ENCODE measurements around the gene CHAF1B.
"Not testable (repeated sequence)": the region's sequence is repeated elsewhere in the genome, so short reads cannot be mapped to it uniquely, and the experiment has no call there.

CHAF1B gene

DNA sequence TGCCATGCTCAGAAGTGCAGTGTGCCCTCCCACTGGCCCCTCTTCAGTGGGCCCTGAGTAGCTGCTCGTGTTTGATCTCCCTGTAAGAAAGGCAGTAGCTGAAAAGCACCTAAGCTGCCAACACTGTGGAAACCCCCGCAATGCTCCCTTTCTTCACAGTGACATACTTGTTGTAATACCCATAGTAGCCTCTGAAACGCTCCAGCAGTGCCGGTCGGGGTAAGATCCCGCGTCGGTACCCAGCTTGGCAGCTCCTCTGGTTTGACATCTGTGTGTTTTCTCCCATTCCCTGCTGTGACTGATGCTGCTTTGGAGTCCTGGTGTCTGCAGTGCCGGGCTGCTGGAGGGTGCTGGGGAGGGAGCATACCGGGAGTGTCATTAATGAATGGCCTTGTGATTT, 3.6 kb downstream of the CHAF1B start:
- no peak for DNase-seq (ENCODE audit: low read depth)

DNA sequence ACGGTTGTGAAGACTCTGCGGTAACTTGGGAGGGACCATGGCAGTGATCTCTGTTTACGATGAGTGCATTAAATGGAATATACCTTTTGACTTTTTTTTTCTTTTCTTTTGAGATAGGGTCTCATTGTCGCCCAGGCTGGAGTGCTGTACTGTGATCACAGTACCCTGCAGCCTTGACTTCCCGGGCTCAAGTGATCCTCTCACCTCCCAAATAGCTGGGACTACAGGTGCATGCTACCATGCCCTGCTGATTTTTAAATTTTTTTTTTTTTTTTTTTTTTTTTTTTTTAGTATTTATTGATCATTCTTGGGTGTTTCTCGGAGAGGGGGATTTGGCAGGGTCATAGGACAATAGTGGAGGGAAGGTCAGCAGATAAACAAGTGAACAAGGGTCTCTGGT, 6.5 kb downstream of the CHAF1B start:
- not testable (repeated sequence) for DNase-seq (ENCODE audit: low read depth)

GRCh38 chr21:36395353-36396111, 10.3 kb downstream of the CHAF1B start:
- no peak for DNase-seq (ENCODE audit: low read depth)

GRCh38 chr21:36396325-36396724, 11.1 kb downstream of the CHAF1B start:
- no peak for DNase-seq (ENCODE audit: low read depth)

DNA sequence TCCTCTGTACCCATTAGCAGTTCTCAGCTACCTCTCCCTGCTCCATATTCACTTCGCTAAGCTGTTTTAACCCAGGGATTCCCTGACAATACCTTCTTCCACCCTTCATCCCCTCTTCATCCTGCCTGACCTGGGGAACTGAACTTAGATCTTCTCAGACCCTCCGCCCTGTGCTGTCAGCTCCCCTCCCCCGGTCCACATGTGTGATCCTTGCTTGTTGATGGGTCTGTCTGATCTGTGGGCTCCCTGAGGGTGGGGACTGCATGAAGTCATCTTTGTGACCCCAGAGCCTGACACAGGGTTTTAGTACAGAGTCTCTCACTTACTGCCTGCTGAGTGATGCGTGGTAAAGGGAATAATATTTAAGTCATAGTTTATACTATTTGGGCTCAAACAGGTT, 11.8 kb downstream of the CHAF1B start:
- no peak for DNase-seq (ENCODE audit: low read depth)

GRCh38 chr21:36397606-36398005, 12.4 kb downstream of the CHAF1B start:
- no peak for DNase-seq (ENCODE audit: low read depth)

GRCh38 chr21:36399736-36400135, 14.5 kb downstream of the CHAF1B start:
- not testable (repeated sequence) for DNase-seq (ENCODE audit: low read depth)

GRCh38 chr21:36400719-36401118, 15.5 kb downstream of the CHAF1B start:
- no peak for DNase-seq (ENCODE audit: low read depth)

GRCh38 chr21:36402339-36402738, 17.1 kb downstream of the CHAF1B start:
- no peak for DNase-seq (ENCODE audit: low read depth)

DNA sequence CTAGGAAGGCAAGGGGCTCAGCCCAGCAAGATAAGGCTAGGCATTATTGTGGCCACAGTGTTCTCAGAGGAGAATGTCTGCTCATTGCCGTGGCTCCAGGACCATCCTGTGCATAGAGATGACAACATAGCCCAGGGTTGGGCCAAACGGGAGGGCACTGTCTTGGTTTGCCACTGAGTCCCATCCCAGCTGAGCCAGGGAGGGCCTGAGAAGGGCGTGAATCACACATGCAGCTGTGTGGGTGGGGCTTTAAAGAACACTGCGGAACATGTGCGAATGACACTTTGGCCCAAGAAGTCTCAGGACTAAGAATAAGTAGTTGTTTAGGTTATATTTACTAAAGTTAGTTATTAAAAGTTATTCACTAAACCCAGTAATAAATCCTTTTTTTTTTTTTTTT, 18.5 kb downstream of the CHAF1B start:
- DNase-seq (ENCODE audit: low read depth), result no peak

- no peak for DNase-seq (ENCODE audit: low read depth)
Measured at GRCh38 chr21:36408568-36408967, 23.4 kb downstream of the CHAF1B start.

DNA sequence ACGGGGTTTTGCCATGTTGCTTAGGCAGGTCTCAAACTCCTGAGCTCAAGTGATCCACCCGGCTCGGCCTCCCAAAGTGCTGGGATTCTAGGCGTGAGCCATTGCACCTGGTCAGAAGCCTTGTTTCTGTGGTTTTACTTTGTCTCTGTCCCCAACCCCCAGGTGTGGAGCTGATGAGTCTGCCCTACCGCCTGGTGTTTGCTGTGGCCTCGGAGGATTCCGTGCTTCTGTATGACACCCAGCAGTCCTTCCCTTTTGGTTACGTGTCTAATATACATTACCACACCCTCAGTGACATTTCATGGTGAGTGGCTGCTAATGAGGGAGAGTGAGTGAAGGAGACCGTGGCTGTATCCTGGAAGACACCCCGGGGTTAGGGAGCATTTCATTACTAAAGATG, 26.1 kb downstream of the CHAF1B start:
- no peak for DNase-seq (ENCODE audit: low read depth)

DNA sequence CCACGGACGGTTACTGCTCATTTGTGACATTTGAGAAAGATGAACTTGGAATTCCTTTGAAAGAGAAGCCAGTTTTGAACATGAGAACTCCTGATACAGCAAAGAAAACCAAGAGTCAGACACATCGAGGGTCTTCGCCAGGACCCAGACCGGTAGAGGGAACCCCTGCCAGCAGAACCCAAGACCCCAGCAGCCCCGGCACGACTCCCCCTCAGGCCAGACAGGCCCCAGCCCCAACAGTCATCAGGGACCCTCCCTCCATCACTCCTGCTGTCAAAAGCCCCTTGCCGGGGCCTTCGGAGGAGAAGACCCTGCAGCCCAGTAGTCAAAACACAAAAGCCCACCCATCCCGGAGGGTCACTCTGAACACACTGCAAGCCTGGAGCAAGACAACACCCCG, 27.7 kb downstream of the CHAF1B start:
- no peak for DNase-seq (ENCODE audit: low read depth)

- no peak for DNase-seq (ENCODE audit: low read depth)
Measured at GRCh38 chr21:36415375-36415774, 30.2 kb downstream of the CHAF1B start.

DNA sequence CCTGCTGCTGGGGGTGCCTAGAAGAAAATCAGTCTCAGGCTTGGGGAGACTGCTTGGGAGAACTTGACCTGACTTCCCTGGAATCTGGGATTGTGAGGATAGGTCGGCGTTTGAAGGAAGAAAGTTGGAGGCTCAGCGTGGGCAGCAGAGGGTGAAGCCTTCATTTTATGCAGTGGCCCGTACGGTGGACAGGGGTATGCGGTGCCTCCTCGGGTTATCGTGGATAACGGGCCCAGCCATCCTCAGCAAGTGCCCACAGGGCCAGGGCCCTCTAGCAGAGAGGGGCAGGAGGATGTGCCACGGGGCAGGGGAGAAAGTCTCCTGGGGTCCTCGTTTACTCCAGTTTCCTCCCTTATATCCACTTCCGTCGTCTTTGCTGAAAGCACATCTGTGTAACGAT, 34.0 kb downstream of the CHAF1B start:
- no peak for DNase-seq (ENCODE audit: low read depth)

GRCh38 chr21:36419996-36420395, 34.8 kb downstream of the CHAF1B start:
- peak; percentile 88 for DNase-seq (ENCODE audit: low read depth)

DNA sequence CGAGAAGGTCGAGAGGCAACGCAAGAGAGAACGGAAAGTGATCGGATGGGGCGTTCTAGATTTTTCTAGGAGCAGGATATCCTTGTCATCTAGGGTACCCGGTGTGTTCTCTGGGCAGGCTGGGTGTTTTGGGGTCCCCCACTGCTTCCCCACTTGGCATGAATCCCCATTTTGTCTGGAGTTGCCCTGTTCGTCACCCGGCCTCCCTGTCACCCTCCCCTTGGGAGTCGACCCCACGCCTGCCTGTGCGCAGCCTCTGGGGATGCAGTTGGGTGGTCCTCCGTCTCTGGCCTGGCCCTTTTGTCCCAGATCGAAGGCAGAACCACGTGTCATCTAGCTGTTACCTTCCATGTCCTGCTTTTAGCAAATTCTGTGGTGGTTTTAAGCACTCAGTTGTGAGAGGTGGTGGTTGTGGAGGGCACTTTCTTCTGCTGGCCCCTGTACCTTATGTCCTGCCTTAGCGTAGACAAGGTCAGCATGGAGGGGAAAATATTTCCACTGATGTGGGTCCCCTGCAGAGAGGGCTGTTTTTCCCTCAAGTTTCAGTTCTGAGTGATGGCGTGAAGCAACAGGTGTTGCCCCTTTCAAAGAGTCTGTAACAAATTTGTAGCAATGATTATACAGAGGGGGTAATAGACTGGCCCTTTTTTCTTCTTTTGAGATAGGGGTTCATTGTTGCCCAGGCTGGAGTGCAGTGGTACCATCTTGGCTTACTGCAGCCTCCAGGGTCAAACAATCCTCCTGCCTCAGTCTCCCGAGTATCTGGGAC, 35.6 kb downstream of the CHAF1B start:
- DNase-seq (ENCODE audit: low read depth), result no peak

GRCh38 chr21:36422279-36423098, 37.3 kb downstream of the CHAF1B start:
- DNase-seq (ENCODE audit: low read depth), result peak; percentile 9

DNA sequence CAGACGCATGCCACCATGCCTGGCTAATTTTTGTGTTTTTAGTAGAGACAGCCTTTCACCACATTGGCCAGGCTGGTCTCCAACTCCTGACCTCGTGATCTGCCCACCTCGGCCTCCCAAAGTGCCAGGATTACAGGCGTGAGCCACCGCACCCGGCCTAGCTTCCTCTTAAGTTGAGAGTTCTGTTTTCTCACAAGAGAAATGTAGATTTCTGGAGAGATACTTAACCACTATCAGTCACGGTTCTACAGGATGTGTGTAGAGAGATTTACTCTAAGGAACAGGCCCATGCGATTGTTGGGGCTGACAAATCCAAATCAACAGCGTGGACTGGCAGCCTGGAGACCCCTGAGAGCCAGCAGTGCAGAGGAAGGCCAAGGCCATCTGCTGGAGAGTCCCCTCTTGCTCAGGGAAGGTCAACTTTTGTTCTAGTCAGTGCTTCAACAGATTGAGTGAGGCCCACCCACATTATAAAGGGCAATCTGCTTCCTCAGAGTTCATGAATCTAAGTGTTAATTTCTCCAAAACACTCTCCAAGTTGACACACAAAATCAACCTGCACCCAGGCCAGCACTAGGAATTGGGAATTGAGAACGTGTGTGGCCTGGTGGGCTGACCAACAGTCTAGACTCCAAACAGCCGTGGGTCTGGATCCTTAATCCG, 38.7 kb downstream of the CHAF1B start:
- DNase-seq (ENCODE audit: low read depth), result no peak

- DNase-seq (ENCODE audit: low read depth), result no peak
Measured at GRCh38 chr21:36424592-36424991, 39.4 kb downstream of the CHAF1B start.

GRCh38 chr21:36425286-36425685, 40.1 kb downstream of the CHAF1B start:
- no peak for DNase-seq (ENCODE audit: low read depth)

DNA sequence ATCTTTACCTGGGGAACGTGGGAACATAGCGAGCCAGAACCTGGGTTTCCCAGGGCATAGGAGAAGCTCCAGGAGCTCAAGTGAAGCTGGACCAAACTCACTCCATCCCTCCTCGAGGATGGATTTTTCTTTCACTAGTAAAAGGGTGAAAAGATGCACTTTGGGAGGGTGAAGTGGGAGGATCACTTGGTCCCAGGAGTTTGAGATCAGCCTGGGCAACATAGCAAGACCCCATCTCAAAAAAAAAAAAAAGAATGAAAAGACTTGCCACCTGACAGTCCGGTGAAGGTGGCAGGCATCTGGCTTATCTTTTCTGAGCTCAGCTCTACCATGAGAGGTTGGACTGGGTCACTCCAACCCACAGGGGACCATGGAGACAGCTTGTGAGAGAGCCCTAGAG, 42.3 kb downstream of the CHAF1B start:
- DNase-seq (ENCODE audit: low read depth), result no peak

All from fibroblast of the conjunctiva (primary cell).